Natural killer cell (primary cell): ENCODE measurements around the gene RFLNA. TPM values are rescaled to one million over a fixed set of nuclear protein-coding genes. Genes with fewer than 3 reads are reported as not detected.

Experiments
- ATAC-seq, 3 donors: fragments of 150-1000 bp in 2 of 3; fragments of 200-7000 bp in 1 of 3; cut with Tn5 transposase; 1 replicate in 1 of 3; 2 replicates in 2 of 3; pipeline ENCODE4 v1.10.0; 2021; ENCODE audit warnings: mild to moderate bottlenecking in 2 of 3, moderate library complexity in 2 of 3
- DNase-seq, 2 donors: peaks; one replicate each; pipeline versions ENCODE4 v3.0.0 to v3.0.0-alpha.2; 2013 to 2021; ENCODE audit warnings: mixed read lengths in 1 of 2
- H3K27ac ChIP-seq: one replicate; pipeline ENCODE4 v1.5.1; 2013; ENCODE audit warnings: mild to moderate bottlenecking, low read length
- H3K27me3 ChIP-seq: one replicate; pipeline ENCODE4 v1.6.1; 2013; ENCODE audit warnings: low read length; ENCODE audit not compliant: control insufficient read depth, insufficient read depth
- H3K36me3 ChIP-seq: one replicate; pipeline ENCODE4 v1.6.1; 2013; ENCODE audit warnings: low read length; ENCODE audit not compliant: control insufficient read depth, insufficient read depth
- H3K4me1 ChIP-seq: one replicate; pipeline ENCODE4 v1.6.1; 2013; ENCODE audit warnings: low read length; ENCODE audit not compliant: control insufficient read depth, insufficient read depth
- H3K4me3 ChIP-seq: one replicate; pipeline ENCODE4 v1.5.1; 2013; ENCODE audit warnings: low read length
- H3K9me3 ChIP-seq: one replicate; pipeline ENCODE4 v1.6.1; 2013; ENCODE audit warnings: low read length; ENCODE audit not compliant: control insufficient read depth, insufficient read depth
- H3K27ac Mint-ChIP-seq, 2 donors: one replicate each; pipeline ENCODE4 v1.8.0; 2022; ENCODE audit warnings: mild to moderate bottlenecking in 2 of 2, mixed read lengths in 2 of 2, moderate library complexity in 1 of 2
- H3K27me3 Mint-ChIP-seq, 2 donors: one replicate each; pipeline ENCODE4 v1.8.0; 2022; ENCODE audit warnings: low read depth in 2 of 2, mixed read lengths in 2 of 2
- H3K36me3 Mint-ChIP-seq: one replicate; pipeline ENCODE4 v1.8.0; 2022; ENCODE audit warnings: mixed read lengths
- H3K4me1 Mint-ChIP-seq, 2 donors: one replicate each; pipeline ENCODE4 v1.8.0; 2022; ENCODE audit warnings: mixed read lengths in 2 of 2
- H3K4me3 Mint-ChIP-seq: one replicate; pipeline ENCODE4 v1.8.0; 2022; ENCODE audit warnings: mild to moderate bottlenecking, moderate library complexity, mixed read lengths
- H3K9me3 Mint-ChIP-seq, 2 donors: one replicate each; pipeline ENCODE4 v1.8.0; 2022; ENCODE audit warnings: mixed read lengths in 2 of 2
- CTCF ChIP-seq: fragments of 200-600 bp; IDR thresholded peaks from one replicate; pipeline ENCODE4 v1.8.0; 2022; ENCODE audit warnings: antibody characterized with exemption
- WGBS: methylation state at CpG from one replicate; pipeline ENCODE4 v1.1.7; 2013; ENCODE audit warnings: missing lambda C conversion rate; ENCODE audit not compliant: insufficient coverage; 5-methylcytosine and 5-hydroxymethylcytosine counted together
- intact Hi-C: fragments of 100-400 bp; cut with micrococcal nuclease; formaldehyde crosslinking; loops from one replicate; pipeline ENCODE4 v1.14.2; 2022
- total RNA-seq, 4 donors: library from RNA; stranded (reverse); fragments of 120-200 nt in 1 of 4; gene quantifications; one replicate each; pipeline versions ENCODE4 v1.2.3 to v1.2.4, GENCODE V29; 2013 to 2022

RFLNA gene
- total RNA-seq, 3 donors from 2014 or later (not counting 1 experiment from before 2014, with no cell fraction given) = 0.85 TPM; not detected in 2

- H3K27me3 Mint-ChIP-seq = no peaks in the 10 kb centered on the region
- no peaks in the 10 kb centered on the region for H3K9me3 Mint-ChIP-seq
These were observed 12.6 kb downstream of the RFLNA start for GRCh38 chr12:124307556-124307825.

GRCh38 chr12:124308741-124309140, 13.8 kb downstream of the RFLNA start:
- Mint-ChIP-seq H3K27ac (no peak overlapping the region), H3K9me3 (no peaks in the 10 kb centered on the region), H3K4me1 (no peaks in the 10 kb centered on the region), H3K36me3 (no peaks in the 10 kb centered on the region), H3K27me3 (no peaks in the 10 kb centered on the region), H3K4me3 (no peak overlapping the region)
- DNase-seq (no peak), ATAC-seq (no peak)
- no peak overlapping the region for H3K27ac ChIP-seq
- no peaks in the 10 kb centered on the region for H3K9me3 ChIP-seq
- H3K27me3 ChIP-seq = no peaks in the 10 kb centered on the region
- H3K4me3 ChIP-seq = no peak overlapping the region
- no peaks in the 10 kb centered on the region for H3K36me3 ChIP-seq
- WGBS = 95% methylated on average over 18 of the region's 18 CpGs
- intact Hi-C loops = no loop called here
- TF ChIP-seq CTCF = no peak
- H3K4me1 ChIP-seq = no peaks in the 10 kb centered on the region

More at GRCh38 chr12:124307556-124307825, 12.6 kb downstream of the RFLNA start:
- intact Hi-C loops = no loop called here
- Mint-ChIP-seq H3K36me3 (no peaks in the 10 kb centered on the region), H3K4me3 (no peak overlapping the region), H3K4me1 (no peaks in the 10 kb centered on the region), H3K27ac (no peak overlapping the region)
- WGBS = 92% methylated on average over 10 of the region's 10 CpGs
- TF ChIP-seq CTCF = no peak
- no peaks in the 10 kb centered on the region for H3K4me1 ChIP-seq
- ATAC-seq (no peak), DNase-seq (no peak)
- H3K27ac ChIP-seq = no peak overlapping the region
- no peaks in the 10 kb centered on the region for H3K36me3 ChIP-seq
- no peaks in the 10 kb centered on the region for H3K9me3 ChIP-seq
- no peaks in the 10 kb centered on the region for H3K27me3 ChIP-seq
- no peak overlapping the region for H3K4me3 ChIP-seq

- Mint-ChIP-seq H3K9me3 (no peaks in the 10 kb centered on the region), H3K4me3 (no peak overlapping the region), H3K27me3 (no peaks in the 10 kb centered on the region), H3K36me3 (no peaks in the 10 kb centered on the region), H3K27ac (no peak overlapping the region), H3K4me1 (no peaks in the 10 kb centered on the region)
- H3K4me1 ChIP-seq = no peaks in the 10 kb centered on the region
- no peaks in the 10 kb centered on the region for H3K9me3 ChIP-seq
- intact Hi-C loops = no loop called here
- no peaks in the 10 kb centered on the region for H3K36me3 ChIP-seq
- no peak for DNase-seq
- no peak for TF ChIP-seq CTCF
- no peaks in the 10 kb centered on the region for H3K27me3 ChIP-seq
- H3K27ac ChIP-seq = no peak overlapping the region
- 95% methylated on average over 16 of the region's 16 CpGs for WGBS
- H3K4me3 ChIP-seq = no peak overlapping the region
- ATAC-seq = no peak
These were observed 14.3 kb downstream of the RFLNA start for GRCh38 chr12:124309231-124309630.

- TF ChIP-seq CTCF = no peak
- no peaks in the 10 kb centered on the region for H3K27me3 Mint-ChIP-seq
- intact Hi-C loops = no loop called here
- H3K36me3 Mint-ChIP-seq = no peaks in the 10 kb centered on the region
- 89% methylated on average over 5 of the region's 7 CpGs for WGBS
- no peaks in the 10 kb centered on the region for H3K4me1 Mint-ChIP-seq
- H3K9me3 ChIP-seq = no peaks in the 10 kb centered on the region
- no peaks in the 10 kb centered on the region for H3K36me3 ChIP-seq
- no peak overlapping the region for H3K27ac ChIP-seq
- ATAC-seq (no peak), DNase-seq (no peak)
- no peak overlapping the region for H3K4me3 ChIP-seq
- no peaks in the 10 kb centered on the region for H3K9me3 Mint-ChIP-seq
- no peak overlapping the region for H3K27ac Mint-ChIP-seq
- H3K4me1 ChIP-seq = no peaks in the 10 kb centered on the region
- no peak overlapping the region for H3K4me3 Mint-ChIP-seq
- no peaks in the 10 kb centered on the region for H3K27me3 ChIP-seq
These were observed 14.9 kb downstream of the RFLNA start for GRCh38 chr12:124309744-124310143.
